HS-5 (cell line): ENCODE measurements around the gene LIMK1.
"Not testable (repeated sequence)": the region's sequence is repeated elsewhere in the genome, so short reads cannot be mapped to it uniquely, and the experiment has no call there.

ENCODE experiments used
- DNase-seq: peaks from one replicate; pipeline ENCODE4 v3.0.0-alpha.2; 2012; ENCODE audit warnings: low read depth

The LIMK1 gene

DNA sequence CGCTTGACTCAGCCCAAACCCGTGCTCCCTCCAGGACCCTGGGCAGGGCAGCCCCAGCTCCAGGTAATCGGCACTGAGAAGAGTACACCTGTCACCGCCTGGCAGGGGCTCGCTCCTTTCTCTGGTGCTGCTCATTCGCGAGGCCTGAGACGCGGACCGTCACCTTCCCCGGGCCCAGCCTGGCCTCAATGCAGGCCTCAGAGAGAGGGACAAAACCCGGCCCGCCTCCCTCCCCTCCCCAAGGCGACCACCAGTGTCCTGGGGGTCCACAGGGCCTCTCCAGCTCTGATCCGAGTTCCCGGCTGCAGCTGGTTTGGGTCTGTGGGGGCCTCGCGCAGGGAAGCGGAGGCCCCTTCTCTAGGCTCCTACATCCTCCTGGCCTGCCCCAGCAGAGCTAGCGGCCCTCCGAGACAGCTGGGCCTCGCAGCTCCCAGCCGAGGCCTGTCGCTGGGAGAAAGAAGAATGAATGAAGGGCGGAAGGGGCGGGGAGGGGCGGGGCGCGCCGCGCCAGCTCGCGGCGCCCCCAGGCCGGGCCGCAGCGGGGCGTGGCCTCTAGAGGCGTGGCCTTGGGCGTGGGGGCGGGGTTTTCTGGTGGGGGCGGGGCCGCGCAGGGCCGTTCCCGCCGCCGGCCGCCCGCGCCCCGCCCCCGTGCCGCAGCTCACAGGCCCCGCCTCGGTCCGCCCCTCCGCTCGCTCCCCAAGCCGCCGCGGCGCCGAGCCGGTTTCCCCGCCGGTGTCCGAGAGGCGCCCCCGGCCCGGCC lies at the start of gene LIMK1:
Gene LIMK1 (plus strand): TSS at position 688 of the 760 bp plus-strand sequence. CDS start 187 bp downstream, outside the sequence.
- DNase-seq, result no peak

DNA sequence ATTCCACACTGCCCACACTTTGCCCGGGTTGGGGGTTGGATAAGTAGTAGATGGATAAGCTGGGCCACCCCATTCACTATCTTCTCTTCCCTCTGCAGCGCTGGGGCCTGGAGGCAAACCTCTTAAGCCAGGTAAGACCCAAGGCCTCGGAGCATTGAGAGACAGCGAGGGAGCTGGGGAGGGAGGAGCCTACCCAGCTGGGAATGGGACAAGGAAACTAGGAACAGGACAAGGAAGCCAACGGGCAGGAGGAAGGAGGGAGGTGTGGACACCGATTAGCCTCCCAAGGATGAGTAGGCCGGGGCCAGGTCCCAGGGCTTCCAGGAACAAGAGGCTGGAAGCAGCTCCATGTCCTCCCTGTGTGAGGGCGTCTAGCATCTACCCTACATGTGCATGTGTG lies 46.0 kb upstream of the LIMK1 start:
- DNase-seq, result no peak

DNA sequence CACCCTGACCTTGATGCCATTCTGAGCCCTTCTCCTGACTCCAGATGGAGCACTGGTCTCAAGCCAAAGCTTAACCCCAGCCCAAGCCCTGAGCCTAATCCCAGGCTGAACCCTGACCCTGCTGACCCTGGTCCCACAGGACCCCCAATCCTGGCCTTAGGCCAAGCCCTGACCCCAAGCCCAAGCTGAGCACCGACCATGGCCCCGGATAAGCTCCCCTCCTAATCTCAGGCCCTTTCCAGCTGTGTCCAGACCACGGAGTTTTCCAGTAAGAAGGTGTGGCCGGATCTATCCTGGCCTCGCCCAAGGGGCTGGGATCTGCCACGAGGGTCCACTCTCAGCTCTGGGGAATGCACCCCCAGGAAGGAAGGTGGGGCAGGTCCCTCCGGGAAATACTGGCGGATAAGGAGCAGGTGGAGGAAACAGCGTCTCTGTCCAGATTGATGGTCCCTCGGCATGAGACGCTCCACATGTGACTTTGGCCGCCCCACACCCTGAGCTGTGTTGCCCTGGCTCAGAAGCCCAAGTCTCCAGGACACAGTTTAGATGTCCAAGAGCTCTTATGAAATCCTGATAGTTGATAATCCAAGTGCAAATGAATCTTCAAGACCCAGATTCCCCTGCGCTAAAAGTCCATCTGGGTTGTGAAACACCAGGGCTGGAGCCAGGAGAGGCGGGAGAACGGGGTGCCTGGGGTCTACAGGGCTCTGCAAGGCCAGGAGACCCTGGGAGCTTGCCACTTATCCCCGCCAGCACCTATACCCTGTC lies 45.2 kb upstream of the LIMK1 start:
- DNase-seq, result no peak

DNA sequence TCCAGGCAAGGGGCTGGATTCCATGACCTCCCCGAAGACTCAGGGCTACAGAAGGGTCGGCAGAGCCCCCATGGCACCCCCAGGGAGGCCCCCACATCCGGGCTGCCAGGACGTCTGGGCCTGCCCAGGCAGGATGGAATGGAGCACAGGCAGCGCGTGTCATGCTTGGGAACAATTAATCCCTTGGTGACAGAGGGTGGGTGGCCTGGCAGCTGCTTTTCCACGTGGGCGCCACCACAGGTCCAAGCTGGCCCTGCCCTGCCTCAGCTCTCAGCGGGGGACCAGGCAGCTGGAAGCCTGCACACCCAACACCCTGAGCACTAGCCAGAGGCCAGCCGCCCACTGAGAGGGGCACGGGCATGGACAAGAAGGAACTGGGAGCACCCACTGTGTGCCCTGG lies 44.3 kb upstream of the LIMK1 start:
- DNase-seq, result no peak

DNA sequence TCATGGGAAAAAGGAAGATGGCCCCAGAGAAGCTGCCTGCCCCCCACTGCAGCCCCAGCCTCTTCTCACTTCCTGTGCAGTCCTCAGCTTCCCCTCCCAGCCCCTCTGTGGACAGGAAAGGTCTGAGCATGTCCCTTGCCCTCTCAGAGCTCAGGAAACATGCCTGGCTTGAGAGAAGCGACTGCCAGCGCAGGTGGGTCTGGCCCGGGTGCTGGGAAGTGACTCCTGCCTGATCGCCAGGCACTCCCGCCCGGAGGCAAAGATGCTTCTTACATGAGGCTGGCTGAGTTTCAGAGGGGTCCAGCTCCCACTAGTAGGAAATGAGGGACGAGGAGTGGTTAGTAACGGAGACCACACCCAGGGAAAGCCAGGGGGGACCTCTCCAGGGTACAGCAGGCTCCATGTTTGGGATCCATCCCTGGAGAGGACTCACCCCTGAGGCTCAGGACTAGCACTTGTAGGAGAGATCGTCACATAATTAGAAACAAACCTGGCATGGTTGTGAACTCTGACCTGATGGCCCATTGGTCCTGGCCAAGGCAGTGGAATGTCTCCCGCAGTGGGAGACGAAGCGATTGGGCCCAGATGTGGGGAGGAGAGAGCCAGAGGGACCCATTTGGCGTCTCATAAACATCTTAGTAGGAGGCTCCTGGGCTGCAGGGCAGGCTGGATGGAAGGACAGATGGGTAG lies 43.4 kb upstream of the LIMK1 start:
- no peak for DNase-seq

DNA sequence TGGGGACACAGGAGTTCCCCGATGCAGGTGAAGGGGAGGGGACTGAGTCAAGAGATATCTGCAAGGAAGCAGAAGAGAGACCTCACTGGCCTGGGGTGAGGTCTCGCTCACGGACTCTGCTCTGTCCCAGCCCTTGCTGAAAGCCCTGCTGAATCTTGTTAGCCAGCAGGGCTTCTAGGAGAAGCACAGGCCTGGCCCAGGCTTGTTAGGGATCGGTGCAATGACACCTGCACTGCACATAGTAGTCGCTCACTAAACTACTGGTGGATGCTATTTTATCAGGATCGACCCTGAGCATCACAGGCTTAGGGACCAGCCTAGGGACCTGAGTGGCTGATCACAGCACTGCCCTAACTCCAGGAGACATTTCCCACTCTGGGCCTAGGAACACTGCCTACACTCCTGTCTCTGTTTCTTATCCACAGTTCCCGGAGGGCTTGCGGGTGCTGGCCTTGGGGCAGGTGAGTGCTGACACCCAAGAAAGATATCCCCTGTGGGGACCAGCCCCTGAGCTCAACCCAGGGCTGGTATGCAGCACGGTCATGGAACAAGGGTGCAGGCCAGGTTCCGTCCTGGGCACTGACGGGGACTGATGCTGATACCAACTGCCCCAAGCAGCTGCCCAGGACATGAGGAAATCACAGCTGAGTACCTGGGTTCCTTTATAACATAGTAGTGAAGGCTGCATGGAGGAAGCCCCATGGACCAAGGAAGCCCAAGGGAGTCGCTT lies 42.6 kb upstream of the LIMK1 start:
- DNase-seq, result no peak

DNA sequence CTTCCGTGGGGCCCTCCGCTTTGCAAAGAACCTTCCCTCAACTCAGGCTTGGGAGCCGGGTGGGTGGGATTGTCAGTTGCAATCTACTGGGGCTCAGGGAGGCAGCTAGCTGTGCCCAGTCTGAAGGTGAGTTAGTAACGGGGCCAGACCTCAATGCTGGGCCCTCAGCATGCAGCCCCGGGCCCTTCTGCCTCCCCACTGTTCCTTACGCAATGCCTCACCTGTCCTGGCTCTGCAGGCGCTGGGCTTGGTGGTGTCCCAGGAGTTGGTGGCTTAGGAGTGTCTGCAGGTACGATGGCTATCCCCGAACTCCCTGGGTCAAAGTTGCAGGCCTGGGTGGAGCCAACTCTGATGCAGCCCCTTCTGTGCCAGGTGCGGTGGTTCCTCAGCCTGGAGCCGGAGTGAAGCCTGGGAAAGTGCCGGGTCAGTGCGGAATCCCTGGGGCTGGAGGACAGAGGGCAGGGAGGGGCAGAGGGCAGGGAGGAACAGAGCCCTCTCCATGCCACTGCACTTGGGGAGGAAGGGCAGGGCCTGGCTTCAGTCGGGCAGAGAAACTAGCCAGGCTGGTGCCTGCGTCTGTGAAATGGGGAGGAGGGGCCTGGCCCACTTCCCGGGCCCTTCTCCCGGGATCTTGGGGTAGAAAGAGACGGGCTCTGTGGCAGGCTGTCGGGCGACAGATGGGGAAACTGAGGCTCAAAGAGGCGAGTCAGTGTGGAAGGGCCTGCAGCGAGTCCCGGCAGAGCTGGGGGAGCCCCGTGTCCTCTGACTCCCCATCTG lies 40.7 kb upstream of the LIMK1 start:
- no peak for DNase-seq

DNA sequence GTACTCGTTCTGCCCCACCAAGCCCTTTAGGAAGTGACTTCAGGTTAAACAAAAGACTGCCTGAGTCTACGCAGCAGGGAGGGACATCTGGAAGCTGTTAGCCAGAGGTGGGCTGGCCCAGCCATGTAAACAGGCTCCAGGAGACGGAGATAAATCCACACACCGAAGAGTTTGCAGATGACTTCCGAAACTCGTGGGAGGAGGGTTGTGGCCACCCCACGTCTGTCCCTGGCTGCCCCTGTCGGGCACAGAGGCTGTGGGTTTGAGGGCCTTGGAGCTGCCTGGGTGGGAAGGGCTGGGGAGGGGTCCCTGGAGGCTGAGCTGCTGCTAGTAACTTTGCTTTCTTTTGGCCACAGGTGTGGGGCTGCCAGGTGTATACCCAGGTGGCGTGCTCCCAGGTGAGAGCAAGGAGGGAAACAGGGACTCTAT lies 40.1 kb upstream of the LIMK1 start:
- DNase-seq, result no peak

DNA sequence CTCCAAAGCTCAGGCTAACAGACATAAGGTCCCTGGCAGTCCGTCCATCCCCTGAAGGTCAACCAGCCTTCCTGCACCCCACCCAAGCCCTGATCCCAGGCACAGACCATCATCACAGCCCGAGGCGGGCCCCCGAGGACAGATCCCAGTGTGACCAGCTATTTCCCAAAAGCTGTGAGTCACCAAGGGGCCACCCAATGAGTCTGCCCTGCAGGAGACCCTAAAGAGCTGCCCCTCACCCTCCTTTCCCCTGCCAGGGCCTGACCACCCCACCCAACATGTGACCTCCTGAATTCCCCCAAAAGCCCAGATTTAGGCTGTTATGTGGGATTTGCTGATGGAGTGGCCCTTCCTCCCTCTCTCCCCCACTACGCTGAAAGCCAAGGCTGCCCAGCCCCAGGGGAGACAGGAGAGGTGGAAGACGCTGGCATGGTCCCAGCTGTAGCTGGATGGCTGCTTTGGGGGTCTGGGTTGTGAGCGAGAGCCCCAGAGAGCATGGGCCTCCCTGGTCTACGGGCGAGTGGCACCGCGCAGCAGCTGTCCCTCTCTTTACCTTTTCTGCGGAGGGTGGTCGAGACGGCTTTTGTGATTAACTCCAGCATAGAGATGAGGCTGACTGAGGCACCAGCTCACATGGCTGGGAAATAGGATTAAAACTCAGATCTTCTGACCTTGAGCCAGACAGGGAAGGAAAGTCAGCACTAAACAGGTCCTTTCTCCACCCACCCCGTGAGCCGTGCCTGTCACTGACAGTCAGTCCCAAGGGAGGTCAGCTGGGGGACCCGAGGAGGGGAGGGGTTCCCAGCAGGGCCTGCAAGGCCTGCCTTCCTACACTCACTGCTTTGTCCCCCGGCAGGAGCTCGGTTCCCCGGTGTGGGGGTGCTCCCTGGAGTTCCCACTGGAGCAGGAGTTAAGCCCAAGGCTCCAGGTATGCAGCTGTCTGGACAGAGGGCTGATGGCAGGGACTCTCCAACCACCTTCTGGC lies 38.9 kb upstream of the LIMK1 start:
- no peak for DNase-seq

DNA sequence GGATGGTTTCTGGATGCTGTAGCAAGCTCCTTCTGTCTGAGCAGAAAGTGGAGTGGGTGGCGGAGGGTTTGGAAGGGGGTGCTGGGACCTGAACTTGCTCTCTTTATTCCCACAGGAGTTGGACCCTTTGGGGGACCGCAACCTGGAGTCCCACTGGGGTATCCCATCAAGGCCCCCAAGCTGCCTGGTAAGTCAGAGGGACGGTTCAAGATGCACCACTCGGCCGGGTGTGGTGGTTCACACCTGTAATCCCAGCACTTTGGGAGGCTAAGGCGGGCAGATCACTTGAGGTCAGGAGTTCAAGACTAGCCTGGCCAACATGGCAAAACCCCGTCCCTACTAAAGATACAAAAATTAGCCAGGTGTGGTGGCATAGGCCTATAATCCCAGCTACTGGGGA lies 37.0 kb upstream of the LIMK1 start:
- not testable (repeated sequence) for DNase-seq

DNA sequence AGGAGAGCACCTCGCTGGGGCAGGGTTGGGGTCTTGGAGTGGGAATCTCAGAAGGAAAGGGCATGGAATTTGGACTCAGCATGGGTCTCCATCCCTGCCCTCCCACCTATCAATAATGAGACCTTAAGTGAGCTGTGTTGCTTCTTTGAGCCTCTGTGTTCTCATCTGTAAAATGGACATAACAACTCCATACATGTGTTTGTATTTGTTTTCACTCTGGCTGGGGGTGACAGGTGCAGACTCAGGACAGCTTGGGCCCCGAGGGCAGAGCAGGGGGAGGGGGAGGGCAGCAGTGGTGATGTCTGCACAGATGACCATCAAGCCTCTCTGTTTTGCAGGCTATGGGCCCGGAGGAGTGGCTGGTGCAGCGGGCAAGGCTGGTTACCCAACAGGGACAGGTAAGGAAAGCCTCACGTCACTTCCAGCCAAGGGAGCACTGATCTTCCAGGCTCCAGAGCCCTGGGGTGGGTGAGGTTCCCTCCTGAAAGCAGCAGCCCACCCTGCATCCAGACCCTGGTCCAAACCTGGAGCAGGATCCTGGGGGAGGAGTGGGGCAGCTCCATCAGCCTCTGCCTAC lies 35.7 kb upstream of the LIMK1 start:
- DNase-seq, result no peak

DNA sequence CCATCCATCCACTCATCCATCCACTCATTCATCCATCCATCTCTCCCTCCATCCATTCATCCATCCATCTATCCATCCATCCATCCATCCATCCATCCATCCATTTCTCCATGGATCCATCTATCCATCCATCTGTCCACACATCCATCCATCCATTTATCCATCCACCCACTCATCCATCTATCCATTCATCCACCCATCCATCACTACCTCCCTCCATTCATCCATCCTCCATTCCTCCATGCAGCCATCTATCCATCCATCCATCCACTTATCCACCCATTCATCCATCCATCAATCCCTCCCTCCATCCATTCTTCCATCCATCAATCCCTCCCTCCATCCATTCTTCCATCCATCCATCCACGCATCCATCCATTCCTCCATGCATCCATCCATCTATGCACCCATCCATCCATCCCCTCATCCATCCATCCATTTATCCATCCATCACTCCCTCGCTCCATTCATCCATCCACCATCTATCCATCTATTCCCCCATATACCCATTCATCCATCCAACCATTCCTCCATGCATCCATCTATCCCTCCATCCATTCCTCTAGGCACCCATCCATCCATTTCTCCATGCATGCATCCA lies 34.5 kb upstream of the LIMK1 start:
- DNase-seq, result no peak

DNA sequence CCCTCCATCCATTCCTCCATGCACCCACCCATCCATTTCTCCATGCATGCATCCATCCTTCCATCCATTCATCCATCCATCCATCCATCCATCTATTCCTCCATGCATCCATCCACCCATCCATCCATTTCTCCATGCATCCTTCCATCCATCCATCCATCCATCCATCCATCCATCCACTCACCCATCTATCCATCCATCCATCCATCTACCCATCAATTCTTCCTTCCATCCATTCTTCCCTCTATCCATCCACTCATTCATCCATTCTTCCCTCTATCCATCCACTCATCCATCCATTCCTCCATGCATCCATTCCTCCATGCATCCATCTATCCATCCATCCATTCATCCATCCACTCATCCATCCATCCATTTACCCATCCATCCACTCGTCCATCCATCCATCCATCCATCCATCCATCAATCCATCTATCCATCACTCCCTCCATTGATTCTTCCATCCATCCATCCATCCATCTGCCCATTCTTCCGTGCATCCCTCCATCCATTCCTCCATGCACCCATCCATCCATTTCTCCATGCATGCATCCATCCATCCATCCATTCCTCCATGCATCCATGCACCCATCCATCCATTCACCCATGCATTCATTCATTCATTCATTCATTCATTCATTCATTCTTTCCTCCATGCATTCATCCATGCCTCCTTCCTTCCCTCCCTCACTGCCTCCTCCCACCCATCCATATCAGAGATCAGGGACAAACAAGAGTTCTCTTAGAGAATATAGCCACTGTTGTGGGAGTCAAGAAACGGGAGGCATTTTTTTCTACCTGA lies 33.4 kb upstream of the LIMK1 start:
- DNase-seq, result no peak

DNA sequence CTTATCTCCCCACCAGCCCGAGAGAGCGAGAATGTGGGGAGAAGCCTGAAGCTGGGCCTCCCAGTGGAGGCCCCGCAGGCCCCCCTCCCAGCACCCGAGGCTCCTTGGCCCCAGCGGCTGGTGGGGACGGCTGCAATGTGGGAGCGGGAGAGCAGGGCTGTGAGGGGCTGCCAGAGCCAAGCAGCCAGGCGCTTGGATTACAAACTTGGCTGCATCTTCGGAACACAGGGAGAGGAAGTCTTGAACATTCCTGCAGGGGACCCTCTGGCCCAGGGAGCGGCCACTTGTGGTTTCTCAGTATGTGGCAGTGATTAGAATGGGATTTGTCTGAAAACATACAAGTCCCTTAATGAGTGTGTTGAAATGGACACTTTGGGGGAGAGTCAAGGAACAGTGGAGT lies 32.4 kb upstream of the LIMK1 start:
- DNase-seq, result no peak

DNA sequence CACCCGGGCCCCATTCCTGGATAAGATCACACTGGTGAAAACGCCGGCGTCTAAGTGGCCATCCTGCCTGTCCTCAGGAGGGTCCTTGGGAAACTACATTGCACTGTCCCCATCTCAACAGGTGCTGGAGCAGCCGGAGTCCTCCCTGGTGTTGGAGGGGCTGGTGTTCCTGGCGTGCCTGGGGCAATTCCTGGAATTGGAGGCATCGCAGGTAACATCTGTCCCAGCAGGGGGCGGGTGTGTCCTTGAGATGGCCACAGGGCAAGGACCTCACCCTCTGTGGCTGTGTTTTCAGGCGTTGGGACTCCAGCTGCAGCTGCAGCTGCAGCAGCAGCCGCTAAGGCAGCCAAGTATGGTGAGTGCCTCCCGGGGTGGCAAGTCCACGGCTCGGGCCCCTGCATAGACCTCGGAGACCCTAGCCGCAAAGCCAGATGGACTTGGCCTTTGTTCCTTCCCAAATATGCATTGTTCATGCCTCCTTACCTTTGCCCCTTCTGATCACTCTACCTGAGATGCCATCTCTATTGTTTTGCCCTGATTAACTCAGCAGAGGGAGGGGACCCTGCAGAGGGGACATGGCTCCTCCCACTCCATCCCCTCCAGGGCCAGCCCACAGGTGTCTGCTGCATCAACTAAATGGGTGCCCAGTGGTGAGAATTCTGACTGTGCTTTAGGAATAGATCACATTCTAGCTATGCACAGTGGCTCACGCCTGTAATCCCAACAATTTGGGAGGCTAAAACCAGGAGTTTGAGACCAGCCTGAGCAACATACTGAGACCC lies 31.8 kb upstream of the LIMK1 start:
- DNase-seq, result no peak

DNA sequence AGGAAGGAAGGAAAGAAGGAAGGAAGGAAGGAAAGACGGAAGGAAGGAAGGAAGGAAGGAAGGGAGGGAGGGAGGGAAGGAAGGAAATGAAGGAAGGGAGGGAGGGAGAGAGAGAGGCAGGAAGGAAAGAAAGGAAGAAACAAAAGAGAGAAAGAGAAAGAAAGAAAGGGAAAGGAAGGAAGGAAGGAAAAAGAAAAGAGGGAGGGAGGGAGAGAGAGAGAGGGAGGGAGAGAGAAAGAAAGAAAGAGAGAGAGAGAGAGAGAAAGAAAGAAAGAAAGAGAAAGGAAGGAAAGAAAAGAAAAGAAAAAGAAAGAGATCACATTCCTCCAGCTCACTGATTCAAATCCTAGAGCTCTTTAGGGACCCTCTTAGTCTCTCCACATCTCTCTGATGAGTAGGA lies 31.0 kb upstream of the LIMK1 start:
- DNase-seq, result no peak

DNA sequence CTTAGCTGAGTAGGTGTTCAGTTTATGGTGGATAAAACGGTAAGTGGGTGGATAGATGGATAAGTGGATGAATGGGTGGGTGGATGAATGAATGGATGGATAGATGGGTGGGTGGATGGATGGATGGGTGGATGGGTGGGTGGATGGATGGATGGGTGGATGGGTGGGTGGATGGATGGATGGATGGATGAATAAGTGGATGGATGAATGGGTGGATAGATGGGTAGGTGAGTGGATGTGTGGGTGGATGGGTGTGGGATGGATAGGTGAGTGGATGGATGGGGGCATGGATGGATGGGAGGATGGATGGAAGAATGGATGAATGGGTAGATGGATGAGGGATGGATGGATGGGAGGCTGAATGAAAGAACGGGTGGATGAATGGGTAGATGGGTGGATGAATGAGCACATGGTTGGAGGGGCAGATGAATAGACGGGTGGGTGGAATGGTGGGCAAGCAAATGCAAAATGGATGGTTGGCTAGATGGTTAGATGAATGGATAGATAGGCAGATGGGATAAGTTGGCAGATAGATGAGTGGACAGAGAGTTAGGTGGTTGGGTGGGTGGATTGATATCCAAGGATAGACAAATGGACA lies 29.9 kb upstream of the LIMK1 start:
- DNase-seq, result no peak
